Type B pancreatic cell (in vitro differentiated cells): ENCODE data around the gene TIAM2. TPM values are rescaled to one million over a fixed set of nuclear protein-coding genes. Genes with fewer than 3 reads are reported as not detected.

Experiments used
- DNase-seq: peaks from one replicate; pipeline ENCODE4 v3.0.0; 2021; ENCODE audit warnings: mixed read lengths; ENCODE audit not compliant: unreplicated experiment; ENCODE audit errors: extremely low spot score
- H3K27ac Mint-ChIP-seq: 2 replicates; pipeline ENCODE4 v1.8.0; 2021; ENCODE audit warnings: mild to moderate bottlenecking, mixed read lengths
- H3K27me3 Mint-ChIP-seq: 2 replicates; pipeline ENCODE4 v1.8.0; 2021; ENCODE audit warnings: mixed read lengths
- H3K36me3 Mint-ChIP-seq: 2 replicates; pipeline ENCODE4 v1.8.0; 2021; ENCODE audit warnings: mixed read lengths
- H3K4me1 Mint-ChIP-seq: one replicate; pipeline ENCODE4 v1.8.0; 2021; ENCODE audit warnings: mixed read lengths; ENCODE audit not compliant: unreplicated experiment
- H3K4me3 Mint-ChIP-seq: 2 replicates; pipeline ENCODE4 v1.8.0; 2021; ENCODE audit warnings: mild to moderate bottlenecking, mixed read lengths
- H3K9me3 Mint-ChIP-seq: 2 replicates; pipeline ENCODE4 v1.8.0; 2021; ENCODE audit warnings: mixed read lengths
- total RNA-seq: library from RNA; stranded (reverse); gene quantifications from 2 replicates; pipeline ENCODE4 v1.2.1, GENCODE V29; 2021; ENCODE audit warnings: low replicate concordance
- TF ChIP-seq, protein P1 (sequence below): fragments of 200-600 bp; sonication (generic); conservative IDR thresholded peaks from 2 replicates; pipeline ENCODE4 v1.5.0; 2021; ENCODE audit warnings: antibody characterized with exemption, mild to moderate bottlenecking

Gene TIAM2
- total RNA-seq, 1 donor from 2014 or later, result 13.5 TPM

DNA sequence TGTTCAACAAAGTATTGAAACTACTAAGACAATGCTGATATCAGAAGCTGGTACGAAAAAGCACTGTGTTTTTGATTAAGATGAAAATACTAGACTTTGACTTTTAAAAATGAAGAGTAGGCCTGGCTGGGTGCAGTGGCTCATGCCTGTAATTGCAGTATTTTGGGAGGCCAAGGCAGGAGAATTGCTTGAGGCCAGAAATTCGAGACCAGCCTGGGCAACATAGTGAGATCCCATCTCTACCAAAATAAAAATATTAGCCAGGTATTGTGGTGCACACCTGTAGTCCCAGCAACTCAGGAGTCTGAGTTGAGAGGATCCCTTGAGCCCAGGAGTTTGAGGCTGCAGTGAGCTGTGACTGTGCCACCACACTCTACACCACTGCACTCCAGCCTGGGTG is 43.4 kb downstream of the TIAM2 start:
- no peak for DNase-seq
- TF ChIP-seq, protein P1, sequence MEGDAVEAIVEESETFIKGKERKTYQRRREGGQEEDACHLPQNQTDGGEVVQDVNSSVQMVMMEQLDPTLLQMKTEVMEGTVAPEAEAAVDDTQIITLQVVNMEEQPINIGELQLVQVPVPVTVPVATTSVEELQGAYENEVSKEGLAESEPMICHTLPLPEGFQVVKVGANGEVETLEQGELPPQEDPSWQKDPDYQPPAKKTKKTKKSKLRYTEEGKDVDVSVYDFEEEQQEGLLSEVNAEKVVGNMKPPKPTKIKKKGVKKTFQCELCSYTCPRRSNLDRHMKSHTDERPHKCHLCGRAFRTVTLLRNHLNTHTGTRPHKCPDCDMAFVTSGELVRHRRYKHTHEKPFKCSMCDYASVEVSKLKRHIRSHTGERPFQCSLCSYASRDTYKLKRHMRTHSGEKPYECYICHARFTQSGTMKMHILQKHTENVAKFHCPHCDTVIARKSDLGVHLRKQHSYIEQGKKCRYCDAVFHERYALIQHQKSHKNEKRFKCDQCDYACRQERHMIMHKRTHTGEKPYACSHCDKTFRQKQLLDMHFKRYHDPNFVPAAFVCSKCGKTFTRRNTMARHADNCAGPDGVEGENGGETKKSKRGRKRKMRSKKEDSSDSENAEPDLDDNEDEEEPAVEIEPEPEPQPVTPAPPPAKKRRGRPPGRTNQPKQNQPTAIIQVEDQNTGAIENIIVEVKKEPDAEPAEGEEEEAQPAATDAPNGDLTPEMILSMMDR, result no peak
- Mint-ChIP-seq H3K36me3 (no peaks in the 10 kb centered on the region), H3K27me3 (no peaks in the 10 kb centered on the region), H3K9me3 (no peaks in the 10 kb centered on the region), H3K4me1 (no peaks in the 10 kb centered on the region), H3K27ac (no peak overlapping the region), H3K4me3 (no peak overlapping the region)

DNA sequence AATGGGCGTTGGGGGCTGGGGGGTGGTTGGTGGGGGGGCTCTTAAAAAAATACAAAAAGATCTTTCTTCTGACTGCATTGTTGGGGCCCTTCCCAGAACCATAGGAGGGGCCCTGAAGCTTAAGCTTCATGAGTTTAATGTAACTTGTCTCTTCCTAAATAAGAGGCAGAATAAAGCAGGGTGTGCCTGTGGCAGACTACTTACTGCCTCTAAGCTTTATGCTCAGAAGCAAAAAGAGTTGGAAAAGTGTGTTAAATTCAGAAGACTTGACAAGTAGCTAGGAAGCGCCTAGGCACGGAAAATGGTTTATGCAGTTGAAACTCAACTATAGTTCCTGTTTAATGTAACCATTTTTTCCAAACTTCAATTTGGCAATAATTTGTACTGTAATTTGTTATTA is 44.5 kb downstream of the TIAM2 start:
- Mint-ChIP-seq H3K9me3 (no peaks in the 10 kb centered on the region), H3K27me3 (no peaks in the 10 kb centered on the region), H3K4me1 (no peaks in the 10 kb centered on the region), H3K27ac (no peak overlapping the region), H3K4me3 (no peak overlapping the region), H3K36me3 (no peaks in the 10 kb centered on the region)
- TF ChIP-seq, protein P1, result no peak
- DNase-seq, result no peak

DNA sequence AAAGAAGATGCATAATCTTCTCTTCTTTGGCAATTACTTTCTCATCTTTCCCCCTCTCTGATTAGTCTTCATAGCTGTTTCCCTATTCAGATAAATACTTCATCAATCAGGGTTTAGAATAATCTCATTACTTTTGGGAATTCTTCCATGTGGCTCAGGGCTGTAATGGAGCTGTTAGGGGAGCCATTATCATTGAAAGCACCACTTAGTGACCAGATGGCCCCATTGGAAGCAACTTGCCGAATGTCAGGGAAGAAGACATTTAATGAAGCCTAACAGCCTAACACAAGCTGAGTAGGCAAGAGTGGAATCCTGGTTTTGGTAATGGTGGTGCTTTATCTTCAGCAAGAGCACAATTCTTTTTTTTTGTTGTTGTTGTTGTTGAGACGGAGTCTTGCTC is 45.0 kb downstream of the TIAM2 start:
- DNase-seq, result no peak
- Mint-ChIP-seq H3K9me3 (no peaks in the 10 kb centered on the region), H3K36me3 (no peaks in the 10 kb centered on the region), H3K27ac (no peak overlapping the region), H3K4me3 (no peak overlapping the region), H3K27me3 (no peaks in the 10 kb centered on the region), H3K4me1 (no peaks in the 10 kb centered on the region)
- TF ChIP-seq, protein P1, result no peak

DNA sequence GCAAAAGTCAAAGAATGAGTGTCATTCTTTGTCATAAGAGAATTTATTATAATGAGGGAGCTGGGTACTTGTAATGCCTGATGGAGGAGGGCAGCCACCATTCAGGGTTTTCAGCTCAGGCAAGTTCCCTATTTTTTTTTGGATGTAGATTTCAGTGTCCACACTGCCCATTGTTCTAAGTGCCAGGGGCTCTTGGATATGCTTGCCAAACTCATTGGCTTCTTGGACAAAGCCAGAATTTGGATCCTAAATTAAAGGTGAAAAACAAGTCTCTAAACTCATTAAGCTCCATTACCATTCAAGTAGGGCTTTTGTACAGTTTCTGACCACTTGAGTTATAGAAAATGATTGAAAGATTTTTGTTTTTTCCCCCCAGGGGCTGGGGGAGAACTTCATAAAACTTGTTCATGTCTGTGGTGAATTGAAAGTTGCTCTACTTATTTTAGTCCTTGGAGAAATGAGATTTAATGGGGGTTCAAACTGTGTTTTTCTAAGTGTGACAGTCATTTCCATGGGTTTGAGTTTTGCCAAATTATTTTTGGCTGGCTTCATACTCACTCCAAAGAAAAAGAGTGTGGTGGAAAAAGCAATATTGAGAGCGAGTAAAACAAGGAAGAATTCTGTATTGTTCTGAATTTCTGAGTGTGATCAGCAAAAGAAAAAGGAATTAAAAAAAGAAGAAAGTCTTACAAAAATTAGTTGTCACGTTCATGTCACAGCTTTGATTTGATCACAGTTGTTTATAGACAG is 46.0 kb downstream of the TIAM2 start:
- TF ChIP-seq, protein P1, result no peak
- H3K4me1 Mint-ChIP-seq, result no peaks in the 10 kb centered on the region
- H3K27ac Mint-ChIP-seq, result no peak overlapping the region

DNA sequence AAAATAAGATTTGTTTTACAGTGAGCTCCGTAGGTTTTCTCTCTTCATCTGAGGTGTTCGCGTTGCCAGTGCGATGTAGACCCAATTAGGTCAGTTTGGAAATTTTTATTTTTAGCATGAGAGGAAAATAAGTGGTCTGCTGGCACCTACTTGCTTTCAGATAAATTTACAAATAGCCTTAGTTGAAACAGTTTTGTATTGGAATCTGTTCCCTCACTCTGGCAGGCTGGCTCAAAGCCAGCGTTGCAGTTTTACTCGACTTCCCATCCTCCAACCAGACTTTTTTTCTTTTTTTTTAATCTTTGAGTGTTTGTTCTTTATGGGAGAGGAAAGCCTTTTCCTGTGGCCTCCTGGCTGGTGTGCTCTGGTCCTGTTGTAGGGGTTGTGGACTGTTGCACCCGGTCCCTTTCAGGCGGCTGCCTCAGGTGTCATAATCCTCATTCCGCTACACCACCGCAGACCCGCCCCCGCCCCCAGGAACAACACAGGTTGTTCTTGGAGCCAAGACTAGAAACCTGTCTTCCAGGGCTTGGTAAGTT is 46.7 kb downstream of the TIAM2 start:
- TF ChIP-seq, protein P1, result no peak
- Mint-ChIP-seq H3K27me3 (no peaks in the 10 kb centered on the region), H3K36me3 (no peaks in the 10 kb centered on the region), H3K4me3 (no peak overlapping the region), H3K4me1 (no peaks in the 10 kb centered on the region), H3K9me3 (no peaks in the 10 kb centered on the region), H3K27ac (no peak overlapping the region)
- DNase-seq, result no peak

More for the DNA sequence above, 46.0 kb downstream of the TIAM2 start:
- no peak overlapping the region for H3K4me3 Mint-ChIP-seq
- H3K36me3 Mint-ChIP-seq, result no peaks in the 10 kb centered on the region
- H3K27me3 Mint-ChIP-seq, result no peaks in the 10 kb centered on the region
- H3K9me3 Mint-ChIP-seq, result no peaks in the 10 kb centered on the region
- no peak for DNase-seq
